GM19043 (cell line): ENCODE measurements around the gene KLHL18.

ENCODE experiments used
- ATAC-seq: cut with Tn5 transposase; IDR thresholded peaks from one replicate; pipeline ENCODE4 v1.9.1; 2021; ENCODE audit warnings: low read depth; ENCODE audit not compliant: unreplicated experiment

Gene KLHL18

GRCh38 chr3:47385796-47386195, 103.1 kb downstream of the KLHL18 start:
- ATAC-seq, result no peak

DNA sequence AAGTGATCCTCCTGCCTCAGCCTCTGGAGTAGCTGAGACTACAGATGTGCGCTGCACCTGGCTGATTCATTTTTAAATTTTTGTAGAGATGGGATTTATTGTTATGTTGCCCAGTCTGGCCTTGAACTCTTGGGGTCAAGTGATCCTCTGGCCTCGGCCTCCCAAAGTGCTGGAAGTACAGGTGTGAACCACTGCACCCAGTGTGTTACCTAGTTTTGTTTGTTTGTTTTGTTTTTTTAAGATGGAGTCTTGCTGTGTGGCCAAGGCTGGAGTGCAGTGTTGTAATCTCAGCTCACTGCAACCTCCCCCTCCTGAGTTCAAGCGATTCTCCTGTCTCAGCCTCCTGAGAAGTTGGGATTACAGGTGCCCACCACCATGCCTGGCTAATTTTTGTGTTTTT, 110.2 kb downstream of the KLHL18 start:
- ATAC-seq, result no peak

DNA sequence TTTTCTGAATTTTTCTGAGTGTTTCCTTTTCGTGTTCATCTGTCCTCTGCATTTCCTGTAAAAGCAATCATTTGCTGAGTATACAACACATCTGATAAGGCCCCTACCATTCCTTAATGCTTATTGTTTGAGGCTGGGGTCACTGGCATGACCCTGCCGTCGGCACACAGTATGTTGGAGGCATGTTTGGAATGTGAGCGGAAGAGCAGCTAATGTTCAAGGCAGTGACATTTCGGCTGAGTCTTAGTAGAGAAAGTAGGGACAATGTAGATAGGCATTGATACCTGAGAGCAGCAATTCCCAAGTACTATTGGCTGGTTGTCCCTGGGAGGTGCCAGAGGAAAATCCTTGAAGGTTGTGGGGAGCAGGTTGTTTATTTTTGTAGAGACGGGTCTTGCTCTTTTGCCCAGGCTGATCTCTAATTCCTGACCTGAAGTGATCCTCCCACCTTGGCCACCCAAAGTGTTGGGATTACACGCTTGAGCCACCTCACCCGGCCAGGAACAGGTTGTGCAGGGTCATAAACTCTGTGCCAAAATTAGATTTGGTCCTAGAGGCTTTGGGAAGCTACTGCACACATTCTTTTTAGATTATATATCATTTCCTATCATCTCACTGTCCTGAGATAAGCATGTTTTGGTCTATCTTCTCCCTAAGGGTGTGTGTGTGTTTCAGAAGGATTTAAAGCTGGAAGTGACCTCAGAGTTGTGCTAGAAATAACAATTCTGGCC, 111.6 kb downstream of the KLHL18 start:
- ATAC-seq, result no peak

GRCh38 chr3:47394881-47395280, 112.1 kb downstream of the KLHL18 start:
- no peak for ATAC-seq
